Gastrocnemius medialis (tissue), 4 donors: ENCODE measurements around the gene PMAIP1.

Source experiments
- CTCF ChIP-seq, 5 experiments: fragments of 450-650 bp in 3 of 5; fragments of 200-600 bp in 2 of 5; sonication (generic) in 2 of 5; IDR thresholded peaks in 4 of 5; conservative IDR thresholded peaks in 1 of 5; 1 replicate in 4 of 5; 2 replicates in 1 of 5; pipeline ENCODE4 v1.5.1; 2016 to 2019; ENCODE audit warnings: antibody characterized with exemption in 5 of 5, mild to moderate bottlenecking in 3 of 5, moderate library complexity in 3 of 5
- POLR2A ChIP-seq, 2 donors: fragments of 450-650 bp; IDR thresholded peaks; one replicate each; pipeline ENCODE4 v1.6.1; 2017; ENCODE audit warnings: antibody characterized with exemption in 2 of 2, mild to moderate bottlenecking in 2 of 2, moderate library complexity in 2 of 2

- TF ChIP-seq CTCF (IDR thresholded peaks at IDR 0.05 in 4 of 5, conservative IDR thresholded peaks at IDR 0.05 in 1 of 5) = no peak
- TF ChIP-seq POLR2A (IDR thresholded peaks at IDR 0.05) = no peak
Observed at GRCh38 chr18:59877361-59877760, 22.4 kb upstream of the PMAIP1 start.
